HG03565 (cell line): ENCODE results near the gene IKZF2.
A peak's percentile ranks its signal among the peaks of the same experiment; 100 is the strongest.

Source experiments
- ATAC-seq: cut with Tn5 transposase; IDR thresholded peaks from one replicate; pipeline ENCODE4 v1.9.1; 2021; ENCODE audit warnings: mild to moderate bottlenecking, moderate library complexity; ENCODE audit not compliant: unreplicated experiment

The IKZF2 gene

DNA sequence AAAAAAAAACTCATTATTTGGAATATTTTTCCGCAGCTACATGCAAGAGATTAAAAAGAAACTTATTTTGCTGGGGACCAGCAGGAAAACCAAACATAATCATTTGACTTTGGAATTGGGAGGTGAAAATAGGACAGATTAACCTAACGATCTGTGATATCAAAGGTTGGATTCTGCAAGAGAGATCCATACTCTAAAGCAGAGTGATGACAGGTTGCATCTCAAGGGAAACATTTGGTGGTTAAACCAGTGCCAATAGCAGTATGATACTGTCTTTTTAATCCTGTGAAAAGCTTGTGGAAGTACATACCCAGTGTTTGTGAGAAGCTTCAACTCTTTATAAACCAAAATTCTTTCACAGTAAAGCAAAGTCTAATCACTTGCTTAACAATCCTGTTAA is 5.3 kb upstream of the IKZF2 start:
- ATAC-seq = no peak

DNA sequence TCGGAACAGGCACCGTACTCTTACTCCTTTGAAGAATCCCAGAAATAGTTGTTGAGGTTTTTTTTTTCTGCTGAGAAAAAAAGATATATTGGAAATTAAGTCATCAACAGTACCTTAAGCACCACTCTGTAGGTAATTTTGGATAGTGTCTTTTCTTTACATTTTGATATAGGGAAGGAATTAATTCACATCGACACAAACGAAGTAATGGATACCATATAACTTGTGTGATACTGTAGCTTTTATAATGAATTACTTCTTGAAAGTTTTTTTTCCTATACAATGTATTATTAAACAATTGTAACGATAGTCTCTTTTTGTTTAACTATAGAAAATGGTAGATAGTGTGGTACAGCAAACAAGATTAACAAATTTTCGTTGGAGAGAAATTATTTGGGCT is 1.5 kb upstream of the IKZF2 start:
- ATAC-seq = no peak

DNA sequence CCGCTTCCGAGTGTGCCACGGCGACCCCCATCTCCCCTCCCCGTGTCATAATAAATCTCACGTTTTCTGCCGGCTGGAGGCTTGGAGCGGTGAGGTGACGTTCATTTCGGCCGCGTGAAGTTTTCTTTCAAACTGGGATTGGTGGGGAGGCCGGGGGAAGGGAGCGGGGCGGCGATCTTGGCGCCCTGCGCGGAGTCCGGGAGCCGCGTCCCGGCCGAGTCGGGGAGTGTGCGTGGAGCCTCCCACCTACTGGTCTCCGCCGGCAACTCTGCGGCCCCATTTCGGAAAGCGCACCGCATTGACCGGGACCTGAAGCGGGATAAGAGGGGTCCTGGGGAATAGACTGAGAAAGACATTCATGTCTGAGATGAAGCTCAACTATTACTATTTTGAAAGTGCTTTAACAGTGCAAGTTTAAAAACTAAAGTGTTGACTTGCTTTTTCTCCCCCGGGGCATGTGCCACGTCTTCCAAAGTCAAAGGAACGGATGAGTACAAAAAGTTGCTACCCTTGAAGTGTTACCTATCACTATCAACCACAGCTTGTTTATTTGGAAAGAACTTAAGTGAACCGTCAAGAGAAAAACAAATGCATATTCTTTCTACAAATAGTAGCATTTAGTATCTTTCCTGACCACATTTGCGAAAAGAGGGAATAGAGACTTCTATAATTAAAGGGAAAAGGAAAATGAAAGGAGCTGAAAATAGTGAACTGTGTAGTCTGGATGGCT is 818 bp upstream of the IKZF2 start:
- no peak for ATAC-seq

DNA sequence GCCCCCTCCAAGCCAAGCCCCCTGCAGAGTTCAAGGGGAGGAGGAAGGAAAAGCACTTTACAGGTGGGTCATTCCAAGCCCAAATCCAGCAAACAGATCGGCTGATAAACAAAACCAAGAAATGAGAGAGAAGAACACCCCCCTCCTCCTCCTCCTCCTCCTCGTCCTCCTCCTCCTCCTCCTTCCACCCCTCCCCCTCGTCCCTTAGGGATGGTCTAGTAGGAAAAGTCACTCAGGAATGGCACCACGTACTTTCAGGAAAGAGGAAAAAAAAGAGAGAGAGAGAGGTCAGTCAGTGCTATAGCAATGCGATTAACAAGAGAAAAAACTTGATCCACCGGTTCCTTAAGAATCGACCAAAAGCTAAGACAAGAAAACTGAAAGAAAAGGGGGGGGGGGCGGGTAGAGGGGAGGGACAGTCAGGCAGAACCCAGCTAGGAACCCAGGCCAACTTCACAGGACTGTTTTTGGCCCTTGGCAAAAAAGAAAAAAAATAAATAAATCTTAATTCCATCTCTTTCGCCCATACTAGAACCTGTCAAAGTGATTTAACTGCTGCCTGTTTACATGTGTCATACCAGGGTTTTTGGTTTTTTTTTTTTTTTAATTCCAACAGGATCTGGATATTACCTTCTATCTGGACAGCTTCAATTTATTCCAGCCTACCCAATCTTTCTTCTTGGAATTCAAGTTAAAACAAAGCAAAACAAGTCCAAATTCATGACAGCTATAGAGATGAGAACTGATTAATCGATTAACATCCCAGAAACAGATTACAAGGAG is 906 bp downstream of the IKZF2 start:
- no peak for ATAC-seq

DNA sequence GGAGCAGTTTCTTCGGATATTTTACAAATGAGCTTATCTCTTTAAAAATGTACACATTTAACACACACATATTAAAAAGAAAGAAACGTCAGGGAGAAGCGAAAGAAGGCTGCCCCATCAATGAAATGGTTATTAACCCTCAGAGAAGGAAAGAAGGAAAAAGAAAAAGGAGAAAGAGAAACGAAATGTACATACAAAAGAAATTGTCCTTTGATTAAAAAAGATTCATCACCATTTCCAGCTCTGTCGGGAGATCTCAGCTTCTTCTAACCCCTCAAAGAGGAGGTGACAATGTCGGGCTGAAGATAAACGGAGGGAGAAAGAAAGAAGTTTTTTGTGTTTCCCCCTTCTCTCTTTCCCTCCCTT is 1.5 kb downstream of the IKZF2 start:
- ATAC-seq = no peak

DNA sequence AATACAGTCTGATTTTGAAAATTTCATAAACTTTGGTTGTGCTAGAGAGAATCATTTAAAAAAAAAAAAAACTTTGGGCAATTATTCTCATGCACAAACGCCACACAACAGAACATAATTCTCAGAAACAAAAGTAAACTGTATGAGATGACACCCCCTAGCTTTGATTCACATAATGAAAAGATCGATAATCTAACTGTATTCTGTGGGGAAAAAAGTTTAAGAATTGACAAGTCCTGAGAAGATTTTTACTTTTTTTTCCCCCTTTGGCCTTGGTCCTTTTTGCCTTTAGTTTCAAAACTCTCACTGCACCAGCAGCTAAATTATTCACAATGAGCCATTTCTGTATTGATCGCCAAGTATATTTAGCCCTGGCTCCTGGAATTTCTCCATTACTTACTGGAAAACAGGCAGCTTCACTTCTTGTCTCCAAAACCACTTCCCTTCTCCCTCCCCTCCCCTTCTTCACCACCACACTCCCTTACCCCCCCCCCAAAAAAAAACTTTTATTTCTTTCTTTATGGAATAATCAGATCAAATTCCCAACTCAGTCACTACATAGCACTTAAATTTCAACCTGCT is 2.0 kb downstream of the IKZF2 start:
- ATAC-seq = no peak

DNA sequence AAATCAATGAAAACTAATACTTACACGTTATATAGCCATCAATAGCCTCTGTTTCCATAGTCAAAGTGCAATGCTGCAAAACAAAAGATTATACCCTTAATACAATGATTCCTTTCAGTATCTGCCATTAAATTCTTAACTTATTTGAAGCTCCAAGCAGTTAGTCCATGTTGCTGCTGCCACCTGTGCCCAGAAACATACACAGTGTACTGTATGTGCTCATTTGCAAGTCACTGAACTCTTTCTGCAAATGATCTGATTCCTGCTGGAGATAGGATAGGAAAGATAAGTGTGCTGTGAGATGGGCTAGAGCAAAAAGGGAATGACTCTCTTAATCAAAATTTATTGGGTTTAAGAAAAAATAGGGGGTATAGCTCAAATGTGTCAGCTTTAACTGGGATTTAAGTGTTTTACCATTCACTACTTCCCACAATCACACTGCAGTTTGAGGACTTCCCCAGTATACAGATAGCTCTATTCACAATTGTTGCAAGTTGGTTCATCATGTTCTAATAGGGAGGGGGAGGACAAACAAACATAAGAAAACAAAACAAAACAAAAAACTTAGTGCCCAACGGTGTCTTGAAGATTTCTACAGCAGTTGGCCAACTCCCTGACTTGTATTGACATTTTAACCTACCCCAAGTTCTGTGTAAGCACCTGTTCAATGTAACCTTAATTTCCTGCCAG is 2.7 kb downstream of the IKZF2 start:
- ATAC-seq = no peak

DNA sequence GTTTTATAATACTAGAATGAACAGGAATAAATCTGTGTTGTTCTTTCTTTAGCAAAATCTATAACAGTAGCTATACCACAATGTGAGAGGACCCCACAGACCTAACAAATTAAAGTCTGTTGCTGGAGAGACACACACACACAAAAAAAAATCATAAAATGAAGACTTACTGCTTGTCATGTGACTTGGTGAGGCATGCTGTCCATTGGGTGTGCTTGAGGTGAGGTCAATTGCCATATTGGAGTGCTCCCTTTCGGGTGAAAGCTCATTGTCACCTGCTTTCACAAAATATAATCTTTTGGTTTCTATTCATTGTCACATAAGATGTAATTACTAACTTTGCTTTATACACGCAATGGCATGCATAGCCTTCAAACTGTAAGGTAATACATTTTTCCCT is 3.9 kb downstream of the IKZF2 start:
- peak; percentile 28 for ATAC-seq

DNA sequence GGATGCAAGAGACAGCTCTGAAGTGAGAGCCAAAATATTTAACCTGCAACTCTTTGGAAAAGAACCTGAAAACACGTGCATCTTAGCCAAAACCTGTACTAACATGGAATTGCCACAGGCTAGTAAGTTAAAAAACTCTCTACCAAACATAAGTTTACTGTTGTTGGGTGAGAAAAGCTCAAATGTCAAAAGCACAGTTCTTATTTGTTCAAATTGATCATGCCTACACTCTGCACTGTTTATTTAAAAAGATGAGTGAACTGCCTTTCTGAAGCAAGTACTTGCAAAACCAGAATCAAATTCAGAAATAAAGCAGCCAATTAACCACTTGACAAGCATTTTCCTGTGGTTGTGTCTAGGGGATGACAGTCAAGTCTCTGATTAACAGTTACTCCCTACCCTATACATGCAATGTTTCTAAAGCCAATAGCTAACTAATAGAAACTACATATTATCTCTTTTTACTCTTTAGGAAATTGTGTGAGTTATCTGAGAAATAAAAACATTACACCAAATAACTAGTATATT is 5.6 kb downstream of the IKZF2 start:
- ATAC-seq = no peak

DNA sequence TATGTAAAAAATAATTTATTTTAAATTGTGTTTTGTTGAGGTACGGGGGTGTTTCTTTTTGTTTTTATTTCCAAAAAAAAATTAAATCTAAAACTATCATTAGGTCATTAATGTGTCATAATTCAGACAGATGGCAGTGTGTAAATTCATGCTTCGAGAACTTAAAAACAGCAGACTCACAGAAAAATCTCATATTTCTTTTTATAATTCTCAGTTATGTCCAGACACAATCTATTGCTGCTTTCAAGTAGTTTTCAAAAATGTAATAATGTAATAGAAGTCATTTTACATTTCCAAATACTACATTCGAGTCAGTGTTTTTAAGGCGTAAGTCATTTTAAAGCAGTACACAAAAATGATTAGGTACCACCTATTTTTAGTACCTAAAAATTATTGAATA is 14.3 kb downstream of the IKZF2 start:
- ATAC-seq = no peak

DNA sequence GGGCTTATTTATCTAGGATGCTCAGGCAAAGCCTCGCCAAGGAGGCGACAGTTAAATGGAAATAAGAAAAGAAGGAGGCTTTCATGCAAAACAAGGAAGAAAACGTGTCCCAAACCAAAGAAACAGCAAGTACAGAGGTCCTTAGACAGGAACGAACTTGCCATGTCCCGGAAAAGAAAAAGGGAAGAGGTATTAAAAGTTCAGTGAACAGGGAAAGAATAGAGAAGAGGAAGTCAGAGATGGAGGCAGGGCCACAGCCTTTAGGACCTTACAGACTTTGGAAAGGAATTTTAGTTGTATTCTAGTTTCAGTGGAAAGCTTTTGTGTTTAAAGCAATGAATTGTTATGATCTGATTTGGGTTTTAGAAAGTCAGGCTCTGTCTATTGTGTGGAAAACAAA is 22.1 kb downstream of the IKZF2 start:
- ATAC-seq = no peak

DNA sequence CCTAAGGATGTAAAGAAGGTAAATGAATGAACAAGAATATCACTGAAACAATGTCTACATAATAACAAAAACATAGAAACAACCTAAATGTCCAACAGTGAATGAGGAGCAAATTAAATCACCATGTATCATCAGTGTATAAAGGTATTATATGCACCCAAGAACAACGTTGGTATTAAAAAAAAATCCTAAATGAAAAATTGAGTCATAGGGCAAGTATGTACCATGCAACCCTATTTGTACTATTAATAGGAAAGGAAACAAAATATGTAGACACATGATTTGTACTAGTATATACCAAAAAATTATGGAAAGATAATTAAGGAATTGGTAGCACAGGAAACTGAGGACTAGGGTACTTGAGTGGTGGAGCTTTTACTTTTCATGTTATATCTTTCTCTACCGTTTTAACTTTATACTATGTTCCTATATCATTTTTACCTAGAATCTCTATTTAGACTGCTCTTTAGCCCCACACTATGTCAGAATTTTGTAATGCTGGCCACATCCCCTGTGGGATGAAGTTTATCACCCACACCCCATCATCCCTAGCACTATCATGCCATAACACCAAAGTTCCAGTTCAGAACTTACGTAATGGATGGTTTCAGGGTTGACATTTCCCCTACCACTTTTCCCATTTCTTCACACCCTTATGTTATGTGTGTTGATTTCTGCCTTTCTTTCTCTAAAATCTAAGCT is 25.6 kb downstream of the IKZF2 start:
- no peak for ATAC-seq

DNA sequence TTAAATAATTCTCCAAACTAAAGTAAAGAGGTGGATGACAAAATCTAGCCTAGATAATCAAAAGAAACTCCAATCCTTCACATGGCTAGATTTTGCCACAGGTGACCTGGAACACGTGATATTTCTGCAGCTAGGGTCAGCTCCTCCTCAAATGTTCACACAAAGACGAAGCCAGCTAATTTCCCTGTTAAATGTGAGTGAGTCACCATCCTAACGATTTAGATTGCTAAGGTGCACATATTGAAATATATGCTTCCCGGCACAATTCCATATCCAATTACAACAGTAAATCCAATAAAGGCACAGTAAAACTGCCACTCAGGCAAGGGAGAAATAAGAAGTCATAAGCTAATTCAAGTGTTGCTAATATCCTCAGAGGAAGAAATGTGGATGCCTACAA is 28.7 kb downstream of the IKZF2 start:
- no peak for ATAC-seq

DNA sequence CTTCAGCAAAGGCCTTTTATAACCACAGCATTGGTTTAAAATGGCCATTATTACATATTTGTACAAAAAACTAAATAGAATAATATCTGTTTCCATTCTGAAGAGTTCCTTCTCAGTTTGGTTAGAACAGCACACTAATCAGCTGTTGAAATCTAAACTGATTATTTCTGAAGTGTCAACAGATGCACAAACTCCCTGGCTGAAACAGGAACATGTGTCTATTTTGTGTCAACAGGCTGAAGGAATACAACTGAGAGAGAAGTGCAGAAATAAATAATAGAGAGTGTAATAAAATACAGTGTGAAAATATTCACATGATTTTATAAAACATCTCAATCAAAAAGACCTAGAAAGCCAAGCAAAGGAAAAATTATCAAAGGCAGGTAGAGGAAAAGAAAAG is 29.7 kb downstream of the IKZF2 start:
- ATAC-seq = no peak

DNA sequence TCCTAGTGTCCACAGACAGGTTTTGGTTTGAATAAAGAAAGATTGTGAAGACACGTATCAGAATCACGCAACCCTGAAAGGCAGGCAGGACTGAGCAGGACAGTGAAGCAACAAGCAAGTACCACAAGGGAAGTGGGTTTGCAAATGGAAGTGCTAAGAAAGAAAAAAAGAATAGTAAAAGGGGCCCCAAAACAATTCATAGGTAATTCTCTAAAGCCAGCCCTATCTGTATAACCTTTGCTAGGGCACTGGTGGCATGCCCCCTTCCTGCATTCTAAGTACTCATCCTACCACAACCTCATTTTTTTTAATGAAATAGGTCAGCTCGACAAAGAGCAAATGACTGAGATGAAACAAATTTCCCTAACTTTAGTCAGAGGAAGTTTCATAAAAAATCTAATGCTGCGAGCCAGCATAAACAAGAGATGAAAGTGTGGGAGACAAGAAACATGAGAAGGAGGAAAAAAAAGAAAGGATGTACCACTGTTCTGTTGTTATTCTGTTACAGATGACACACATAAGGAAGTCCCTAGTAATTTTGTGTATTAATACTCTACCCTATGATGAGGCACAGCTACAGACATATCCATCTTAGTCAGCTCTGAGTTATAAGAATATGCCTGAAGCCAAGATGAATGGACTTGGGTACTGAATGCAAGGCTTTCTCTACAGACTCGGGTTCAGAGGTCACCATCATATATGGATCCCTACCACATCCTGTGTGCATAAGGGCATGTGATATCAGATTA is 32.2 kb downstream of the IKZF2 start:
- ATAC-seq = peak; percentile 67

DNA sequence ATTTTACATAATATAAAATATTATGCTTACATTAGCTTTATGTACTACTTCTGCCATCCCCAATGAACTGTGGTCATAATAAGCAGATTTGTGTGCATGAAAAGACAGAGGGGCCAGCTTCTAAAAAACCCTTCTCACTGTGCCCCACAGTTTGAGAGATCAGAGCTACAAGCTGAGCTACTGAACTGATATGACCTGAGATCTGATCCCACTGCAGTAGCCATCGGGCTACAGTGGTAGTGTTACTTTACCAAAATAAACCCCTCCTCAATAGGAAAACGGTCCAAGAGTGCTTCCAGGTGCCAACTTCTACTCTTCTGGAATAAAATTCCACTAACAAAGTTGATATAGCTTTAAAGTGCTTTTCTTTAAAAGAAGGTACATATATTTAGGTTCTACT is 43.1 kb downstream of the IKZF2 start:
- ATAC-seq = no peak

DNA sequence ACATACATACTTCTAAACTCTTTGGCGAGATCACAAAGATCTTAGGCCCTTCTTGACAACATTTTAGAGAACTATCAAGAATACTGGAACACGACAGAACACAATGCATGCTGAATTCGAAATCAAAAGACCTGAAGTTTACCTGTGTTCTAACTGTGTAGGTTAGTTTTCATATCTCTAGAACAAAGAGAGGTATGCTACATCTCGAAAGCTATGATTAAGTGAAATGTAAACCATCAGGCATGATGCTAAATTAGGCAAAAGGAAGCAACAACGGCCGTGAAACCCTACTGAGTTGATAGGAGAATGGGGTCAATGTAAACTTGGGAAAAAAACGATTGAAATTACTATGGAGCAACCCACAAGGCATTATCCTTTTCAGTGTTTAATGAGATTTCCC is 43.7 kb downstream of the IKZF2 start:
- no peak for ATAC-seq

DNA sequence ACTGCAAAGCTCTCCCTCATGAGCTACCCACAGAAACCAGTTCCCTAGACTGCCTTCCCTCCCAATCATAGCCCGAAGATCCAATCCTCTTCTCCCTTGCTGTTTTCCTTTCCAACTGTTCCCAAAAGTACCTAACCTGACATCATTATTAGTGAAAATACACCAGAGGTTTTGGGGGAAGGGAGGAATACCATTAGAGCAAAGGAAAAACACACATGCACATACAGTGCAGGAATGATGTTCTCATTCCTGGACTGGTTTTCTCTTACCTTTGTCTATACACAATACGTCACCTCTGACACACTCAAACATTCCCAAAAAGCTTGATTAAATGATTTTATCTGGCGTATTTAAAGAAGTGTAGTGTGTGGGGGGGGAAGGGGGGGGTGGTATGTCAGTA is 46.2 kb downstream of the IKZF2 start:
- no peak for ATAC-seq

DNA sequence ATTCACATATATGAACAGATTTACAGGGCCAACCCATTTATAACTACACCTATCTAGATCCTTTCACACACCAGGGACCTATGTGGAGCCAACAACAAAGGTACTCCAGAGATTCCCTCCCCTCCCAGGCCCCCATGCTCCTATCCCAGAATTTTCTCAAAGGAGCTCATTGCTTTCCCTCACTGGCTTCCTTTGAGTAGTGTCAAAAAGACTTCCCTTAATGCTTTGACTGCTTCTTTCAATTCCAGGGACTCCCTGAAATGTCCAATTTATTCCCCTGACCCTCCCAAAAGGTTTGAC is 46.6 kb downstream of the IKZF2 start:
- ATAC-seq = no peak
